GM12875 (cell line): ENCODE measurements around the gene MISP3.

Experiments
- H3K4me3 ChIP-seq: one replicate; pipeline ENCODE4 v1.5.1; 2011; ENCODE audit warnings: low read depth, low read length, control low read depth
- TF ChIP-seq, protein P1 (sequence below): IDR thresholded peaks from 2 replicates; pipeline ENCODE4 v1.5.1; 2011; ENCODE audit warnings: low read depth, mild to moderate bottlenecking, control low read depth, inconsistent platforms, low read length, moderate library complexity, borderline replicate concordance; ENCODE audit not compliant: insufficient read depth

Gene MISP3

GRCh38 chr19:14059093-14059480 is 13.5 kb upstream of the MISP3 start:
- TF ChIP-seq, protein P1, sequence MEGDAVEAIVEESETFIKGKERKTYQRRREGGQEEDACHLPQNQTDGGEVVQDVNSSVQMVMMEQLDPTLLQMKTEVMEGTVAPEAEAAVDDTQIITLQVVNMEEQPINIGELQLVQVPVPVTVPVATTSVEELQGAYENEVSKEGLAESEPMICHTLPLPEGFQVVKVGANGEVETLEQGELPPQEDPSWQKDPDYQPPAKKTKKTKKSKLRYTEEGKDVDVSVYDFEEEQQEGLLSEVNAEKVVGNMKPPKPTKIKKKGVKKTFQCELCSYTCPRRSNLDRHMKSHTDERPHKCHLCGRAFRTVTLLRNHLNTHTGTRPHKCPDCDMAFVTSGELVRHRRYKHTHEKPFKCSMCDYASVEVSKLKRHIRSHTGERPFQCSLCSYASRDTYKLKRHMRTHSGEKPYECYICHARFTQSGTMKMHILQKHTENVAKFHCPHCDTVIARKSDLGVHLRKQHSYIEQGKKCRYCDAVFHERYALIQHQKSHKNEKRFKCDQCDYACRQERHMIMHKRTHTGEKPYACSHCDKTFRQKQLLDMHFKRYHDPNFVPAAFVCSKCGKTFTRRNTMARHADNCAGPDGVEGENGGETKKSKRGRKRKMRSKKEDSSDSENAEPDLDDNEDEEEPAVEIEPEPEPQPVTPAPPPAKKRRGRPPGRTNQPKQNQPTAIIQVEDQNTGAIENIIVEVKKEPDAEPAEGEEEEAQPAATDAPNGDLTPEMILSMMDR = peak; percentile 95
- H3K4me3 ChIP-seq = no peak overlapping the region

DNA sequence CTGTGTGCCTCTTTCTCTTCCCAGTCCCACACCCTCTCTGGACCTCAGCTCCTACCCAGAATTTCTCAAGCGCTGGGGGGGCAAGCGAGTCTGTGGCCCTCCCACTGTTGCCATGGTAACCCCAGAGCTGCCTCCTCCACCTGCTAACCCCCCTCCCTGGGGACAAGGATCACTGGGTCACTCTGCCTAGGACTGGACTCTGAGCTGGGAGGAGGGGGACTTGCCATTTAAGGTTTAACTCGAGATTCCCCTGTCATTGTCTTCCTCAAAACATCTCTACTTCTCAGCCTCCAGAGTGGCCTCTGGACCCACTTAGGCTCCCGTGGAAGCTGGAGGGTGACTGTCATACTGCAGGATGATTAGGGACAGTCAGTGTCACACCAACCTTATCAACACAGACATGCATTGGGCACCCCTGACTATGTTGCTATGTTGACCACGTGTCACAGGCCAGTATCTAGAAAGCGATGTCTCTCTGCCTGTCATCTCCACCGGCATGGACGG is 12.9 kb upstream of the MISP3 start:
- no peak overlapping the region for H3K4me3 ChIP-seq
- TF ChIP-seq, protein P1 = no peak

DNA sequence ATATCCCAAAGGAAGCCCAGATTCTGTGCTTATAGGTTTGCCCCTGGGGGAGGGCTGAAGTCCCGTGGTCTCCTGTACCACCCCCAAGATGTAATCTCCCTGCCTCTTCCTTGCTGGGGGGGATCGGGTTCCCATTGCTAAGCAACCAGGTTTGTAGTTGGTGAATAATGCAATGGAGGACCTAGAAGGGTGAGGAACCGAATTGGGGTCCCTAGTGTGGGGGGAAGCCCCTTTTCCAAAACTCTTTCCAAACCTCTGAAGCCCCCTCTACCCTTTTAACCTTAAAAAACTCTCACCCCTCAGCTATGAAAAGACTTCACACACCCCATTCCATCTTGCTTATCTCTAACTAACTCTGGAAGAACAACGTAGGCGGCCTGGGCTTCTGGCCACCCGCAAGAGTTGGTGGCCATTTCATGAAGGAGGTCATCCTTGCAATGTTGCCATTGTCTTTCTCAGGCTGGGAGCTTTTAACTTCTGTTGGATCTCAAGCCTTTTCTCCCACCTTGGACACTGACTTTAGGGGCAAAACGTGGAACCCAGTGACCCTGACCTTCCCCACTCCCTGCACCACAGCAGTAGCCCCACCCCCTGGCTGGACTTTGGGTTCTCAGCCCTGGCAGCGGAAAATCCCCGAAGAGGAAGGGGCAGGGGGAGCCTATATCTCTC is 11.4 kb upstream of the MISP3 start:
- TF ChIP-seq, protein P1 = no peak
- H3K4me3 ChIP-seq = no peak overlapping the region

DNA sequence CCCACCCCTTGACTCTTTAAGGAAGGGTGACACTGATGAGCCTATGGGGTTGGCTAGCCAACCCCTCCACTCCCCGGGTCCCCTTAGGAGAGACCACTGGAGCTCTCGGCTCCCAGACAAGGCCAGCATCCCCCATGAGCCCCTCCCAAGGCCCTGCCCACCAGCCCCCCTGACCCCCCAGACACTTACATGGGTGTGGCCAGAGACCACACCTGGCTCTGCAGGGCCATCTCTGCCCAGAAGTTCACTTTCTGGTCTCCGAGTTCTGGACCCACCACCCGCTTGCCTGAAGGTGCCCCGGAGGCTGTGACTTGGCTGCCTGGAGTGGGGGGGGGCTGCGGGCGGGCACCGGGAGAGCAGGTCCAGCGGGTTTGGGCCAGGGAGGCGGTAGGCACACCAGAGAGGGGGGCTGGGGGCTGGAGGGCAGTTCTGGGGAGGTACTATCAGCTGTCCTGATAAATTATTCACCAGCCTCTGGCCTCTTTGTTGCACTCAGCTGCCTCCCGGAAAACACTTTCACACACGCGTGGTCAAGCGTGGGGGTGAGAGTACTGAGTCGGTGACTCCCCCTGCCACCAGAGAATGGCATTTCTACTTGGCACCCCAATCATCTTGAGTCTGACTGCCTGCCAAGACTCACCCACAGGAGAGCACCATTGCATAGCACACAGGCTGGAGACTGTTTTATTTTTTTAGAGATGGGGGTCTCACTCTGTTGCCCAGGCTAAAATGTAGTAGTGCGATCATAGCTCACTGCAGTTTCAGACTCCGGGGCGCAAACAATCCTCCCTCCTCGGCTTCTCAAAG is 10.6 kb upstream of the MISP3 start, which contains the start of gene PALM3:
Gene PALM3 (minus strand): TSS at position 326 of the 807 bp plus-strand sequence. CDS start 96 bp downstream, at position 230.
- no peak within 1 kb of the TSS for H3K4me3 ChIP-seq

DNA sequence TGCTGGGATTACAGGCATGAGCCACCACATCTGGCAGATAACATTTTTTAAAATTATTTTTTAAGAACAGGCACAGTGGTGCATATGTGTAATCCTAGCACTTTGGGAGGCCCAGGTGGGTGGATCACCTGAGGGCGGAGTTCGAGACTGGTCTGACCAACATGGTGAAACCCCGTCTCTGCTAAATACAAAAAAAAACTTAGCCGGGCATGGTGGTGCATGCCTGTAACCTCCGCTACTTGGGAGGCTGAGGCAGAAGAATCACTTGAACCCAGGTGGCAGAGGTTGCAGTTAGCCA is 10.1 kb upstream of the MISP3 start:
- no peak overlapping the region for H3K4me3 ChIP-seq

More for the DNA sequence above, 10.6 kb upstream of the MISP3 start, which contains the start of gene PALM3:
- TF ChIP-seq, protein P1 = no peak

DNA sequence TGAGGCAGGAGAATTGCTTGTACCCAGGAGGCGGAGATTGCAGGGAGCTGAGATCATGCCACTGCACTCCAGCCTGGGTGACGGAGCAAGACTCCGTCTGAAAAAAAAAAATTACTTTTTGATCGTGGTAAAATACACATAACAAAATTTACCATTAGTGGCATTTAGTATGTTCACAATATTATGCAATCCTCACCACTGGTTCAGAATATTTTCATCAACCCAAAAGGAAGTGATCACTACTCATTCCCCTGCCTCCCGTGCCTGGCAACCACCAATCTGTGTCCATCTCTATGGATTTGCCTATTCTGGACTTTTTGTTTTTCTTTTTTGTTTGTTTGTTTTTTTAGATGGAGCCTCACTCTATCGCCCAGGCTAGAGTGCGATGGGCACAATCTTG is 9.5 kb upstream of the MISP3 start:
- TF ChIP-seq, protein P1 = no peak
- H3K4me3 ChIP-seq = no peak overlapping the region

More for the DNA sequence above, 10.1 kb upstream of the MISP3 start:
- TF ChIP-seq, protein P1 = no peak
